Tibial artery (tissue), 4 donors: ENCODE measurements around the gene KCNJ9.

Source experiments
- DNase-seq, 2 donors: peaks; one replicate each; pipeline ENCODE4 v3.0.0-alpha.2; 2019
- H3K27ac ChIP-seq, 2 donors: fragments of 200-600 bp; sonication (generic) in 1 of 2; 1 replicate in 1 of 2; 2 replicates in 1 of 2; pipeline ENCODE4 v1.5.1; 2018 to 2019; ENCODE audit warnings: mild to moderate bottlenecking in 1 of 2
- H3K27me3 ChIP-seq, 2 donors: fragments of 200-600 bp; sonication (generic) in 1 of 2; one replicate each; pipeline versions ENCODE4 v1.5.1 to v1.6.0; 2016 to 2019
- H3K36me3 ChIP-seq, 3 donors: fragments of 200-600 bp; sonication (generic) in 2 of 3; one replicate each; pipeline ENCODE4 v1.5.1; 2016 to 2019; ENCODE audit warnings: mild to moderate bottlenecking in 2 of 3
- H3K4me1 ChIP-seq, 4 donors: fragments of 200-600 bp; sonication (generic) in 2 of 4; 1 replicate in 3 of 4; 2 replicates in 1 of 4; pipeline ENCODE4 v1.5.1; 2016 to 2019
- H3K4me3 ChIP-seq, 2 donors: fragments of 200-600 bp; sonication (generic) in 1 of 2; 1 replicate in 1 of 2; 2 replicates in 1 of 2; pipeline ENCODE4 v1.5.1; 2018 to 2019; ENCODE audit warnings: mild to moderate bottlenecking in 2 of 2
- H3K9me3 ChIP-seq, 3 donors: fragments of 200-600 bp; sonication (generic) in 1 of 3; one replicate each; pipeline ENCODE4 v1.5.1; 2016 to 2019
- intact Hi-C: fragments of 100-400 bp; cut with DNase I; formaldehyde crosslinking; loops from one replicate; pipeline ENCODE4 v1.15.0; 2023; ENCODE audit warnings: low total_unique reads
- TF ChIP-seq, protein P1 (sequence below), 2 experiments: fragments of 200-600 bp in 1 of 2; fragments of 450-650 bp in 1 of 2; IDR thresholded peaks; one replicate each; pipeline ENCODE4 v1.5.1; 2017 to 2019; ENCODE audit warnings: antibody characterized with exemption in 2 of 2, mild to moderate bottlenecking in 1 of 2, moderate library complexity in 1 of 2

Gene KCNJ9

DNA sequence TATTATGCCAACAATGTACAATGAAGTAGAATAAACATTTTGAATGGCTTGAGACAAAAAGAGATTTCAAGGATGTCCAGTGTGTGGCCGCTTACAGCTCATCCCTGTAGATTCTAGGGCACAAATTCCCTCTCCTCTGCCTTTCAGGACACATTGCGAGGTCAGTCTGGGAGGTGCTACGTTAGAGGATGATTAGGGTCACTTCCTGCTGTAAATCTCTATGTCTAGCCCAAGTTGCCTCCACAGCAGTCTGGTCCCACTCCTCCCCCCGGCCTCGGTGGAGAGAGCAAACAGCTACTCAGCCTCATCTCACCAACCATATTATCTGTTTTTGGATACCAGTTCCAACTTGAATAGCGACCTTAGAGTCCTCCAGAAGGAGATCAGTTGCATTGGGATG is 28.4 kb upstream of the KCNJ9 start:
- no peak for DNase-seq
- H3K36me3 ChIP-seq, result no peaks in the 10 kb centered on the region
- no peaks in the 10 kb centered on the region for H3K9me3 ChIP-seq
- intact Hi-C loops, result no loop called here
- H3K27ac ChIP-seq, result no peak overlapping the region
- TF ChIP-seq, protein P1, sequence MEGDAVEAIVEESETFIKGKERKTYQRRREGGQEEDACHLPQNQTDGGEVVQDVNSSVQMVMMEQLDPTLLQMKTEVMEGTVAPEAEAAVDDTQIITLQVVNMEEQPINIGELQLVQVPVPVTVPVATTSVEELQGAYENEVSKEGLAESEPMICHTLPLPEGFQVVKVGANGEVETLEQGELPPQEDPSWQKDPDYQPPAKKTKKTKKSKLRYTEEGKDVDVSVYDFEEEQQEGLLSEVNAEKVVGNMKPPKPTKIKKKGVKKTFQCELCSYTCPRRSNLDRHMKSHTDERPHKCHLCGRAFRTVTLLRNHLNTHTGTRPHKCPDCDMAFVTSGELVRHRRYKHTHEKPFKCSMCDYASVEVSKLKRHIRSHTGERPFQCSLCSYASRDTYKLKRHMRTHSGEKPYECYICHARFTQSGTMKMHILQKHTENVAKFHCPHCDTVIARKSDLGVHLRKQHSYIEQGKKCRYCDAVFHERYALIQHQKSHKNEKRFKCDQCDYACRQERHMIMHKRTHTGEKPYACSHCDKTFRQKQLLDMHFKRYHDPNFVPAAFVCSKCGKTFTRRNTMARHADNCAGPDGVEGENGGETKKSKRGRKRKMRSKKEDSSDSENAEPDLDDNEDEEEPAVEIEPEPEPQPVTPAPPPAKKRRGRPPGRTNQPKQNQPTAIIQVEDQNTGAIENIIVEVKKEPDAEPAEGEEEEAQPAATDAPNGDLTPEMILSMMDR (IDR thresholded peaks at IDR 0.05), result no peak
- H3K4me3 ChIP-seq, result no peak overlapping the region
- H3K4me1 ChIP-seq, result no peaks in the 10 kb centered on the region
- peaks cover 0 to 22% of the 10 kb centered on the region in 2 donors for H3K27me3 ChIP-seq

DNA sequence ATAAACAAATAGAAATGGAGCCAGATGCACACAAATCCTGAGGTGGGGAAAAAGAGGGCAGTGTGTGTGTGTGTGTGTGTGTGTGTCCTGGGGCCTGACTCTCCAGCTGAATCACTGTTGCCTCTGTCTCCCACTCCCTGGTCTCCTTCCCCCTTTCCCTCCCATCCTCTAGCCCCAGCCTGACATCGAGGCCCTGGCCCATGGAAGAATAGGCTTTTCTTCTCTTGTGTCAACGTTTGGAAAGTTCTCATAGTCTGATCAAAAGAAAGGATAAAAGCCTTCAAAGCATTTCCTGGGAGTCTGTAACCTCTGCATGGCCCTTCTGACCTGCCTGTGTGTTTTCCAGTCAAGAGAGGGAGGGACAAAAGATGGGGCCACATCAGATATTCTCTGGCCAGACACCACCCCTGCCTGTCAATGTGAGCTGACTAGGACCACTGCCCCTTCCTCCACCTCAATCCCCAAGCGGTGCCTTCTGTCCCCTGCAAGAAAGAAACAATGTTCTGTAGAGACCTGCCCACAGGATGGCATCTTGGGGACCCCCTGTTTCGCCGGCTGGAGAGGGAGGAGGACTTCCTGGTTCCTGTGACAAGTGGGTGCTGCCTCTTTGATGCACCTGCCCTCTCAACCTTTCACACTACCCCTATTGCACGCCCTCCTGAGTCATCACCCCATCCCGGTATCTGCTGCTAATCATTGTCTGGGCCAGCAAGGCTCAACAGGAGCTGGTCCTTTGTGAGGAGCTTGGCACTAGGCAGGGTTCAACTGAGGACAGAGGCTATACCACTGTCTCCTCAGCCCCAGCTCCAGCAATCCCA is 27.6 kb upstream of the KCNJ9 start:
- Histone ChIP-seq H3K36me3 (no peaks in the 10 kb centered on the region), H3K9me3 (no peaks in the 10 kb centered on the region), H3K27me3 (peaks cover 0 to 22% of the 10 kb centered on the region in 2 donors), H3K27ac (no peak overlapping the region), H3K4me3 (no peak overlapping the region), H3K4me1 (no peaks in the 10 kb centered on the region)
- intact Hi-C loops, result no loop called here
- TF ChIP-seq, protein P1 (IDR thresholded peaks at IDR 0.05), result no peak
- no peak for DNase-seq

DNA sequence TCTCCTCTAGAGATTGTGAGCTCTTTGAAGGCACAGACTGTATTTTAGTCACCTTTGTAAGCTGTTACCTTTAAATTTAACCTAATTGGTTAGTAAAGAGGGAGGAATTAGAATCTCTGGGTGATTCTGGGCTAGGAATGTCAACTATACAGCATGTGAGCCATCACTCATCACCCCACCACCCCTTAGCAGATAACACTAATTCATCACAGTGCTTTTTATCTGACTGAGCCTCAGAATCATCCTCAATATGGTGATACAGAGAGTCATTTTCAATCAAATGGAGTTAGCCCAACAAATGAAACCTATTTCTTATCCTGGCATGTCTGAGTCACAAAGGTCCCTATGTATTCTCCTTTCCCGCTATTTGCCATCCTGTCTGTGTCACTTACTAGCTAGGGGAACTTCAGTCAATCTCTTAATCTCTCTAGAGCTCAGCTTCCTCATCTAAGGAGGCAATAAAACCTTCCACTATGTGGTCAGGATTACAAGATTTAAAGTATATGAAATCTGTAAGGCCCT is 24.6 kb upstream of the KCNJ9 start:
- intact Hi-C loops, result no loop called here
- no peaks in the 10 kb centered on the region for H3K36me3 ChIP-seq
- H3K4me1 ChIP-seq, result no peaks in the 10 kb centered on the region
- no peak overlapping the region for H3K27ac ChIP-seq
- no peak for DNase-seq
- no peaks in the 10 kb centered on the region for H3K9me3 ChIP-seq
- no peak overlapping the region for H3K4me3 ChIP-seq
- TF ChIP-seq, protein P1 (IDR thresholded peaks at IDR 0.05), result no peak
- H3K27me3 ChIP-seq, result peaks cover 0 to 23% of the 10 kb centered on the region in 2 donors

DNA sequence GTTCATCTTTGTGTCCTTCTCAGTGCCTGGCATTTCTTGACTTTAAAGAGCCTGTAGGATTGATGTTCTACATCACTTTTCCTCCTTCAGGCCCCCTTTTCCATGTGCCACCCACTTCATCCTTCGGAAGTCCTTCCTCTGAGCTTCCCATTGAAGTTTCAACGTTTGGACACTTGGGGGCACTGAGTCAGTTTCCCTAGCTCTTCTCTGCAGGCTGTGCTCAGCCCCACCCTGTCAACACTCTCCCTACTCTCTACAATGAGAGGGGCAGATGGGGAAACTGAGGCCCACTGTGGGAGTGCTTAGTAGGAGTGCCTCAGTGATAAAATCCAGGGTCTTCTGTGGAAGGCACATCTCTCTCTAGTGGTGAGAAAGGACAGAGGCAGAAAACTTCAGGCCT is 23.3 kb upstream of the KCNJ9 start:
- no peak for DNase-seq
- H3K4me1 ChIP-seq, result no peaks in the 10 kb centered on the region
- intact Hi-C loops, result no loop called here
- TF ChIP-seq, protein P1 (IDR thresholded peaks at IDR 0.05), result peak; percentile 29
- peaks cover 0 to 31% of the 10 kb centered on the region in 2 donors for H3K27me3 ChIP-seq
- H3K9me3 ChIP-seq, result no peaks in the 10 kb centered on the region
- H3K4me3 ChIP-seq, result no peak overlapping the region
- no peaks in the 10 kb centered on the region for H3K36me3 ChIP-seq
- no peak overlapping the region for H3K27ac ChIP-seq

DNA sequence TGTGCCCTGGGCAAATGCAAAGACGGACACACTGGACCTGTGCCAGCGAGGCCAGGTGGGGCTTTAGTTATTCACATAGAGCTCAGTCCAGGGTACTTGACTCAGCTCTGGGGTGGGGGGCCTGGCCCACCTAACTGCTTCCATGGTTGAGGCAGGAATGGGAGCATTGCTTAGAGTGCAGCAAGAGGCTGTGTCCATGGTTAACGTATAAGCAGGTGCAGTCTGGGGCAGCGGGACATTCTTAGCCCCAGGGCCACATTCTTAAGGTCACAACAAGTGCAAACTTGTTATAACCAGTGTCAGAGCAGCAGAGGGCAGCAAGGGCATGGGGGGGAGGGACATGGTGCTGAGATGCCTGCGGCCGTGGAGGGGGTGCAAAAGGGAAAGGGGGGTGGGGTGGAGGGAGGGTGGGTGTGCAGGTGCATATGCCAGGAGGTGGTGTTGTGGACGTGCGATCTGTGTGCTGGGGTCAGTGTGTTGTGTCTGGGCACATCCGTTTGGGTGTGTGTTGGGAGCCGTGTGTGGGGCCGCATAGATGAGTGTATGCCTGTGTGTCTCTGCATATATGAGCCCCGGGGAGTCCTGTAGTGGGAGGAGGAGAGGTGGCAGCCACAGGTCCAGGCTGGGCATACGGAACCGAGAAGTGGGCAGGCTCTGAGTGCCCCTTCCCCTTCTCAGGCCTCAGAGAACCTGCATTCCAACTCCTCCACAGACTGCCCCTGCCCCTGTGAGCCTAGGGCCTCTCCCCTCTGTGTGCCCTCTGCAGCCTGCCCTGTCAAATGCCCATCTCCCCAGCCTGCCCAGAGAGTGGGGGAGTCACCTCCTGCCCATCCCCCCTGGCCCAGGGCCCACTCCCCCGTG is 19.7 kb upstream of the KCNJ9 start:
- no peak overlapping the region for H3K27ac ChIP-seq
- intact Hi-C loops, result no loop called here
- no peaks in the 10 kb centered on the region for H3K36me3 ChIP-seq
- no peaks in the 10 kb centered on the region for H3K4me1 ChIP-seq
- DNase-seq, result no peak
- H3K9me3 ChIP-seq, result no peaks in the 10 kb centered on the region
- peaks cover 0 to 12% of the 10 kb centered on the region in 2 donors for H3K27me3 ChIP-seq
- no peak overlapping the region for H3K4me3 ChIP-seq
- TF ChIP-seq, protein P1 (IDR thresholded peaks at IDR 0.05), result no peak
